Urothelium cell line (cell line): Measurements from ENCODE around the gene RNASEH2B.

Experiments used
- DNase-seq: peaks from one replicate; pipeline ENCODE4 v3.0.0; 2011; ENCODE audit warnings: low spot score, mixed read lengths
- FAIRE-seq: peaks from 2 replicates; lab custom pipeline; 2011; peaks lifted over from hg19 to GRCh38; lab: Jason Lieb, UNC

Gene RNASEH2B

GRCh38 chr13:50934735-50935435 is 25.3 kb downstream of the RNASEH2B start:
- FAIRE-seq (no peak), DNase-seq (no peak)

DNA sequence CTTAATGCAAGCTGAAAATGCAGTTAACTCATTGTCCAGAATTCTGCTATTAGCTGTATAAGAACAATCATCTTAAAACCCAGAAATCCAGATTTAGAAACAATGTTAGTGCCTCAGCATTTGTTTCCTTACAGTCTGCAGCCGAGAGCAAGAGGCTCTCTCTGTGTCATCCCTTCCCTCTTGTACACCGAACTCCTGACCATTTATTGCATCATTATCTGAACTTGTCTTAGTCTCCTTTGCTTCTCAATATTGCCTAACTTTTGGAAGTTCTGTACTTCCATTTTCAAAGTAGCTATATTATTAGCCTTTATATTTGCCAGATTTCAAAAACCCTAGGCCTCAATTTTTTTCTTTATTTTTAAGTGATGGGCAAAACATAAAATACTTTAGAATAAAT is 27.1 kb downstream of the RNASEH2B start:
- no peak for FAIRE-seq
- no peak for DNase-seq

DNA sequence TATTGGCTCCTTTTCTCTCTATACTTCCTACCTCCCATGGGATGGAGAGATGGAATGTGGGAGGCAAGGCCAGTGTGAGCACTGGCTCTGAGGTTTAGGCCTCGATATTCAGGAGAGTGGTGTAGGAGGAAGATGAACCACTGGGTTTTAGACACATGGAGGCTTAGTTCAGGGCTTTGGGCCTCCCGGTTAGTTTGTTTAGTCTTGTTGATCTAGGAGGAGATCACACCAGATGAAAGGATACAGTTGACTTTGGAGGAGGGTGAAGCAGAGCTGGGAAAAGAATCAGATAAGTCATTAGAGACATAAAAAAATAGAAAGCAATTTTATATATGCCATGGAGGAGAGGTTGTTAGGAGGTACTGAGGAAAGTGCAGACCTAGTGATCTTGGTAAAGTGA is 30.9 kb downstream of the RNASEH2B start:
- DNase-seq (no peak), FAIRE-seq (no peak)

- no peak for DNase-seq
- FAIRE-seq = no peak
Observed at GRCh38 chr13:50941146-50941545, 31.6 kb downstream of the RNASEH2B start.

- no peak for DNase-seq
- no peak for FAIRE-seq
Observed at GRCh38 chr13:50942630-50943311, 33.2 kb downstream of the RNASEH2B start.

GRCh38 chr13:50945669-50946068 is 36.1 kb downstream of the RNASEH2B start:
- FAIRE-seq (no peak), DNase-seq (no peak)

DNA sequence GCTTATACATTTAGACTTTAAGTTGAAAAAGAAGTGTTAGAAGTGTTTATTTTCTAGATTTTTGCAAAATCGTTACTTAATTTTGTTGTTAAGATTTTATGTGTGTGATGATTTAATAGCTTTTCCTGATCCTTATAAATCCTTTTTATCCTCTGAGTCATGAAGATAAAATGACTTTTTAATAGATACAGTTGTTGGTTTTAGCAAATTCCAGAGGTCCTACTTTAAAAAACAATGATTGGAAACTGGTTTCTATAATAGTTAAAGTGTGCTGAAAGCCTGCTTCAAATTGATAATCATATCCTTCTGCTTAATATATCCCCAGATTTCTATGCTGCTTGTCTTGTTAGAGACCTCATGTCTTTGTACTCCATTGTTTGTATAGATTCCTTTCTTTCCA is 39.0 kb downstream of the RNASEH2B start:
- DNase-seq = no peak
- no peak for FAIRE-seq

GRCh38 chr13:50950849-50951248 is 41.3 kb downstream of the RNASEH2B start:
- FAIRE-seq = no peak
- DNase-seq = no peak

DNA sequence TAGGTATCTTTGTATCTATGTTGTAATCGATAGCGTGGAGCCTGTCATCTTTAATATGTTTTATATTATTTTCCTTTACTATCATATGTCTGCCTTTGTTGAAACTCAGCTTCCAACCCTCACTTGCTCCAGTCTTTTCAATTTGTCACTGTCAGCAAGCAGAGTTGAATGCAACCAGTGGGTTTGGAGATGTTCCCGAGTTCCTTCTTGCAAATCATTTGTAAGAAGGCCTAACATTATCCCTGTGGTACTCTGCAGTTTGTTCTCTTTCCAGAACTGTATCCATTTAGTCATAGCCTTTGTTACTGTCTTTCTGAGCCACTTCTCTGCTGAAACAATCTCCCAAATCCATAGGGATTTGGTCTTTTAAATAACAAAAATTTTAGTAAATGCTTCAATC is 41.8 kb downstream of the RNASEH2B start:
- DNase-seq (no peak), FAIRE-seq (no peak)

- no peak for DNase-seq
- FAIRE-seq = no peak
Observed at GRCh38 chr13:50955241-50955640, 45.6 kb downstream of the RNASEH2B start.

- FAIRE-seq (no peak), DNase-seq (no peak)
Observed at GRCh38 chr13:50955798-50956197, 46.2 kb downstream of the RNASEH2B start.

- no peak for DNase-seq
- no peak for FAIRE-seq
Observed at GRCh38 chr13:50957620-50958019, 48.0 kb downstream of the RNASEH2B start.

DNA sequence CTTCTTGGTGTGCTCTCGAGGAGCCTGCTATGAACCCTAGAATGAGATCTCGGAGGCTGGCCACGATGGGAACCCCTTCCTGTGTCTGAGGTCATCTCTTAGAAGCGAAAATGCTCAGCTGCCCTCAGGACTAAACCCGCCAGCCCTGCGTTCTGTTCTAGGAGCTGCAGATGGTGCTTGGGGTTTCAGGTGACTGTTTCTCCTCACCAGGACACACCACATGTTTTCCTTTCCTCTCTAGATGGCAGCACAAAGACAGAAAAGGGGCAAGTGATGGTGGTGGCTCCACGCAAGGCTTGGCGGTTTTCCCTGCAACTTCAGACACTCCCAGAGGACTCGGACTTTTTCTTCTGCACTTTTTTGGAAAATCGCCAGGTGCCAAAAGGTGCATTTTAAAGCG is 60.1 kb downstream of the RNASEH2B start:
- DNase-seq (no peak), FAIRE-seq (no peak)

GRCh38 chr13:50970956-50971355 is 61.4 kb downstream of the RNASEH2B start:
- FAIRE-seq = no peak
- DNase-seq = no peak

- DNase-seq (no peak), FAIRE-seq (no peak)
Observed at GRCh38 chr13:50974268-50974667, 64.7 kb downstream of the RNASEH2B start.

DNA sequence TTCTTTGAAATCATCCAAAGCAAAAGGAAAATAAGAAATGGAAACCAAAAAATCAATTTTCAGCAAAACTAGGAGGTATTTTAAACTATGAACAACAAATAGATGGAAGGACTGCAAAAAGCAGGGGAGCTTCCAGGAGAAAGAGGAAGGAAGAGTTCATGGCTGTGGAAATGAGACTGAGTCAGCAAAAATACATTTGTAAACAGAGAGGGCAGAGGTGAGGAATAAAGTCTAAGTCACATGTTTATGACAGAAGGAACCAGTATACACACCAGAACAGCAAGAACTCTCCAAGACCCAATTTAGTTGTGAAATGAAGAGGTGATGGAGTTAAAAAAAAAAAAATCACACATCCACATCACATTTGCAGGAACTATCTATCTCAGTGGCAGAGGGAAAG is 69.6 kb downstream of the RNASEH2B start:
- FAIRE-seq (no peak), DNase-seq (no peak)

DNA sequence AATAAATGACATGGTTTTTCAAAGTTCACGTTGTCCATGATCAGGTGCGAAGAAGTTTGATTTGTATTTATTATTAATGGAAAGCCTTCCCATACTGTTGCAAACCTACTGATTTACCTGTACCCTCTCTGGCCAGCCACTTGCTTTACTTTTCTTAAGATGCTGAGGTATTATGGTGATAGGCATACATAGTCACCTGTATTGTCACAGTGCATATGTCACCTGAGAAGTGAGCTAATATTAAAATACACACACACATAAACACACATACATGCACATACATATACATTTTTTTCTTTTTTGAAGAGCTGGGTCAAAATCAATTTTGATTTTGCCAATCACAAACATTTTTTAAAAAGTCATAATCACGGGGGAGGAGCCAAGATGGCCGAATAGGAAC is 72.1 kb downstream of the RNASEH2B start:
- FAIRE-seq (no peak), DNase-seq (no peak)

DNA sequence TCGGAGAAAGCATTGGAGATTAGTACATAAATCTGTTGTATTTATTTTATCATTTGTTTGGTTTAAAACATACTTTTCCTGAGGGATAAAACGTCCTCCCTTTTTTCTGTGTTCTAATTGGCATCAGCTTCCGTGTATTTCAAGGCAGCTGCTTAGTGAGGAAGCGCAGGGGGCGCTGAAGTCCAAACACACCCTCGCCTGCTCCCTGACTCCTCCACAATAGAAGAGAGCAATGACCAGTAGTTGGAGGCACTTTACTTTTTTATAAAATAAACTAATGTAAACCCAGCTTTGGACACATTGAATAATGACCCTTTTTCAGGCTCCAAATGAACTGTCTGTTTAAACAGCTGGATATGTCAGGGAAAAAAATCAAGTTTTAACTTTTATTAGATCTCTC is 79.9 kb downstream of the RNASEH2B start:
- FAIRE-seq (no peak), DNase-seq (no peak)

DNA sequence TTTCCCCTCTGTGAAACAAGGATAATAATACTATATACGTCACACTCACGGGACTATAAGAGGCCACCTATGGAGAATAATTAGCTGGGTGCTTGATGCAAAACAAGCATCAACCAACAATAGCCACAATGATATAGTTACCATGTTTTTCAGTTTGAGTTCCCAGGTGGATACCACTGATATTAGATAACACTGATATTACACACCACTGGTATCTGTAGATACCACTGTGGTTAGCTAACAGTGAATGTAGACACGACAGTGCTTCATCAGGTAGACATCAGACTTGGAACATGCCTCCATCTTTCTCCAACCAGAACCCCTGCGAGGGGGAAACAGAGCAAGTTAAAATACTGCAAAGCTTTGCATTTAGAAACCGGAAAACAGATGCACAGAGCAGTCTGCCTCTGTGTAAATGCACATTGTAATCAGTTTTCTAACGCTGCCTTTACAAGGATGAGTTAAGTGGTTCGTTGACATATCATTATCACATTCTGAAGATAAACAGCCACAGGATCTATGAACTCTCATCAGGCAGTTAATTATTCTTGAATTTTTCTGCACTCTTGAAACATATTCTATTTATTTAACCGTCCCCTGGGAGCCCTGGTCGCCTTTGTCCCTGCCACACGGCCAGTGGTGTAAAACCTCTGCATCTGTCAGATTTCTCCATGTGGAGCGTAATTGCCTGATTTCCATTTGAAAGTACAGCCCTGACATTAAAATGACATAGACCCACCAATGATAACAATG is 80.7 kb downstream of the RNASEH2B start:
- no peak for FAIRE-seq
- DNase-seq = no peak

GRCh38 chr13:50990818-50991506 is 81.4 kb downstream of the RNASEH2B start:
- no peak for FAIRE-seq
- DNase-seq = no peak
